ENCODE results near the gene UGT1A7.

The UGT1A7 gene

GRCh38 chr2:233758141-233758540 lies 76.4 kb downstream of the UGT1A7 start:
- DNase-seq (ENCODE audit: extremely low read depth in 1 of 2, low read depth in 1 of 2) = no peak

GRCh38 chr2:233758849-233759248 lies 77.1 kb downstream of the UGT1A7 start:
- no peak for DNase-seq (ENCODE audit: extremely low read depth in 1 of 2, low read depth in 1 of 2)

GRCh38 chr2:233760043-233760442 lies 78.3 kb downstream of the UGT1A7 start, which contains the start of gene UGT1A1:
UGT1A1 (plus strand) TSS chr2:233760270; CDS start chr2:233760288, 18 bp downstream.
- DNase-seq (ENCODE audit: extremely low read depth in 1 of 2, low read depth in 1 of 2) = no peak

GRCh38 chr2:233761040-233761769 lies 79.5 kb downstream of the UGT1A7 start:
- no peak for DNase-seq (ENCODE audit: extremely low read depth in 1 of 2, low read depth in 1 of 2)

- no peak for DNase-seq (ENCODE audit: extremely low read depth in 1 of 2, low read depth in 1 of 2)
These were observed 82.6 kb downstream of the UGT1A7 start for GRCh38 chr2:233764264-233764663.

GRCh38 chr2:233764761-233765160 lies 83.1 kb downstream of the UGT1A7 start:
- DNase-seq (ENCODE audit: extremely low read depth in 1 of 2, low read depth in 1 of 2) = no peak

- DNase-seq (ENCODE audit: extremely low read depth in 1 of 2, low read depth in 1 of 2) = no peak
These were observed 84.7 kb downstream of the UGT1A7 start for GRCh38 chr2:233766416-233766815.

GRCh38 chr2:233768076-233768475 lies 86.4 kb downstream of the UGT1A7 start:
- DNase-seq (ENCODE audit: extremely low read depth in 1 of 2, low read depth in 1 of 2) = no peak

- DNase-seq (ENCODE audit: extremely low read depth in 1 of 2, low read depth in 1 of 2) = no peak
These were observed 87.6 kb downstream of the UGT1A7 start for GRCh38 chr2:233769260-233769659.

- no peak for DNase-seq (ENCODE audit: extremely low read depth in 1 of 2, low read depth in 1 of 2)
These were observed 90.5 kb downstream of the UGT1A7 start for GRCh38 chr2:233772153-233772552.

- DNase-seq (ENCODE audit: extremely low read depth in 1 of 2, low read depth in 1 of 2) = no peak
These were observed 90.9 kb downstream of the UGT1A7 start for GRCh38 chr2:233772583-233772982.

GRCh38 chr2:233773854-233774253 lies 92.2 kb downstream of the UGT1A7 start:
- no peak for DNase-seq (ENCODE audit: extremely low read depth in 1 of 2, low read depth in 1 of 2)

- no peak for DNase-seq (ENCODE audit: extremely low read depth in 1 of 2, low read depth in 1 of 2)
These were observed 93.7 kb downstream of the UGT1A7 start for GRCh38 chr2:233775414-233775813.

GRCh38 chr2:233778030-233778429 lies 96.3 kb downstream of the UGT1A7 start, which contains the start of gene MROH2A:
MROH2A (plus strand) TSS chr2:233778330; CDS start chr2:233779359, 1,029 bp downstream.
- DNase-seq (ENCODE audit: extremely low read depth in 1 of 2, low read depth in 1 of 2) = no peak

GRCh38 chr2:233779722-233780121 lies 98.0 kb downstream of the UGT1A7 start:
- no peak for DNase-seq (ENCODE audit: extremely low read depth in 1 of 2, low read depth in 1 of 2)

GRCh38 chr2:233780771-233781170 lies 99.1 kb downstream of the UGT1A7 start:
- DNase-seq (ENCODE audit: extremely low read depth in 1 of 2, low read depth in 1 of 2) = no peak

- DNase-seq (ENCODE audit: extremely low read depth in 1 of 2, low read depth in 1 of 2) = no peak
These were observed 107.9 kb downstream of the UGT1A7 start for GRCh38 chr2:233789554-233789953.

- no peak for DNase-seq (ENCODE audit: extremely low read depth in 1 of 2, low read depth in 1 of 2)
These were observed 109.6 kb downstream of the UGT1A7 start for GRCh38 chr2:233791151-233791882.

- no peak for DNase-seq (ENCODE audit: extremely low read depth in 1 of 2, low read depth in 1 of 2)
These were observed 110.2 kb downstream of the UGT1A7 start for GRCh38 chr2:233791883-233792329.

- DNase-seq (ENCODE audit: extremely low read depth in 1 of 2, low read depth in 1 of 2) = no peak
These were observed 111.0 kb downstream of the UGT1A7 start for GRCh38 chr2:233792720-233793119.

- DNase-seq (ENCODE audit: extremely low read depth in 1 of 2, low read depth in 1 of 2) = no peak
These were observed 111.9 kb downstream of the UGT1A7 start for GRCh38 chr2:233793465-233794127.
